ENCODE measurements around the gene SLC8A3. TPM values are rescaled to one million over a fixed set of nuclear protein-coding genes. Genes with fewer than 3 reads are reported as not detected.

SLC8A3 gene
- total and polyA plus RNA-seq, 9 of the 15 experiments (the other 6 are each of a cell fraction or from before 2014, with no cell fraction given) = not detected

GRCh38 chr14:70114621-70115156 is 74.1 kb downstream of the SLC8A3 start (continued):
- TF ChIP-seq DEAF1 (CRISPR knock-in tag; IDR thresholded peaks at IDR 0.05) (no peak), PRDM10 (IDR thresholded peaks at IDR 0.05; ENCODE audit: partially characterized antibody) (no peak), POLR2AphosphoS5 (IDR thresholded peaks at IDR 0.05; ENCODE audit: control insufficient read depth, insufficient read depth, low read depth, low read length) (no peak), ZNF165 (CRISPR knock-in tag; IDR thresholded peaks at IDR 0.05; ENCODE audit: borderline replicate concordance) (no peak), STAT5A (IDR thresholded peaks at IDR 0.05; ENCODE audit: borderline replicate concordance, low read length) (no peak), ZNF778 (CRISPR knock-in tag; IDR thresholded peaks at IDR 0.05) (no peak), PHF21A (IDR thresholded peaks at IDR 0.05; ENCODE audit: borderline replicate concordance, low read depth) (no peak), TCF3 (CRISPR knock-in tag; IDR thresholded peaks at IDR 0.05) (no peak), ZNF24 (IDR thresholded peaks at IDR 0.05) (no peak)
